Activated naive CD4-positive, alpha-beta T cell treated with Interleukin-2 at 50 U/mL for 16 hours (primary cell): Measurements from ENCODE around the gene CABLES2.
"Not testable (repeated sequence)": the region's sequence is repeated elsewhere in the genome, so short reads cannot be mapped to it uniquely, and the experiment has no call there.

Experiments used
- DNase-seq: peaks from one replicate; pipeline ENCODE4 v3.0.0-alpha.2; 2020

The CABLES2 gene

GRCh38 chr20:62387933-62388635 is 19.0 kb downstream of the CABLES2 start:
- peak; percentile 43 for DNase-seq

GRCh38 chr20:62387219-62387913 is 19.7 kb downstream of the CABLES2 start:
- DNase-seq, result no peak

GRCh38 chr20:62386383-62387218 is 20.5 kb downstream of the CABLES2 start, which contains the start of gene RPS21:
TSS of gene RPS21 (plus strand) at chr20:62387103. CDS start at chr20:62387339, 236 bp downstream.
- DNase-seq, result peak; percentile 94

- peak; percentile 81 for DNase-seq
These were observed 24.5 kb downstream of the CABLES2 start for GRCh38 chr20:62382306-62383198.

GRCh38 chr20:62381842-62382241 is 25.2 kb downstream of the CABLES2 start:
- DNase-seq, result no peak

- no peak for DNase-seq
These were observed 25.8 kb downstream of the CABLES2 start for GRCh38 chr20:62381202-62381797.

- no peak for DNase-seq
These were observed 28.9 kb downstream of the CABLES2 start for GRCh38 chr20:62378215-62378614.

GRCh38 chr20:62377615-62378178 is 29.4 kb downstream of the CABLES2 start:
- DNase-seq, result no peak

GRCh38 chr20:62377064-62377461 is 30.0 kb downstream of the CABLES2 start:
- no peak for DNase-seq

- no peak for DNase-seq
These were observed 30.7 kb downstream of the CABLES2 start for GRCh38 chr20:62376112-62377063.

GRCh38 chr20:62374331-62375152 is 32.5 kb downstream of the CABLES2 start:
- no peak for DNase-seq

- not testable (repeated sequence) for DNase-seq
These were observed 33.4 kb downstream of the CABLES2 start for GRCh38 chr20:62373631-62374179.

GRCh38 chr20:62372042-62372993 is 34.8 kb downstream of the CABLES2 start:
- DNase-seq, result no peak

- DNase-seq, result no peak
These were observed 35.5 kb downstream of the CABLES2 start for GRCh38 chr20:62371588-62372041.

- no peak for DNase-seq
These were observed 36.1 kb downstream of the CABLES2 start for GRCh38 chr20:62370807-62371587.

- peak; percentile 19 for DNase-seq
These were observed 36.8 kb downstream of the CABLES2 start for GRCh38 chr20:62370115-62370806.

GRCh38 chr20:62369815-62370114 is 37.3 kb downstream of the CABLES2 start:
- DNase-seq, result no peak
